Hematopoietic multipotent progenitor cell (in vitro differentiated cells): ENCODE data around the gene PPP1R1A. TPM values are rescaled to one million over a fixed set of nuclear protein-coding genes. Genes with fewer than 3 reads are reported as not detected.
A peak's percentile ranks its signal among the peaks of the same experiment; 100 is the strongest.

Experiments
- DNase-seq, 3 donors: peaks; one replicate each; pipeline ENCODE4 v3.0.0-alpha.2; 2011 to 2015; ENCODE audit warnings: low read depth in 2 of 3, low spot score in 2 of 3
- total RNA-seq: library from RNA; depleted of rRNA; stranded (reverse); fragments of >200 nt; gene quantifications from one replicate; pipeline ENCODE4 v1.2.3, GENCODE V29; 2012

The PPP1R1A gene, protein sequence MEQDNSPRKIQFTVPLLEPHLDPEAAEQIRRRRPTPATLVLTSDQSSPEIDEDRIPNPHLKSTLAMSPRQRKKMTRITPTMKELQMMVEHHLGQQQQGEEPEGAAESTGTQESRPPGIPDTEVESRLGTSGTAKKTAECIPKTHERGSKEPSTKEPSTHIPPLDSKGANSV
- total RNA-seq = not detected

DNA sequence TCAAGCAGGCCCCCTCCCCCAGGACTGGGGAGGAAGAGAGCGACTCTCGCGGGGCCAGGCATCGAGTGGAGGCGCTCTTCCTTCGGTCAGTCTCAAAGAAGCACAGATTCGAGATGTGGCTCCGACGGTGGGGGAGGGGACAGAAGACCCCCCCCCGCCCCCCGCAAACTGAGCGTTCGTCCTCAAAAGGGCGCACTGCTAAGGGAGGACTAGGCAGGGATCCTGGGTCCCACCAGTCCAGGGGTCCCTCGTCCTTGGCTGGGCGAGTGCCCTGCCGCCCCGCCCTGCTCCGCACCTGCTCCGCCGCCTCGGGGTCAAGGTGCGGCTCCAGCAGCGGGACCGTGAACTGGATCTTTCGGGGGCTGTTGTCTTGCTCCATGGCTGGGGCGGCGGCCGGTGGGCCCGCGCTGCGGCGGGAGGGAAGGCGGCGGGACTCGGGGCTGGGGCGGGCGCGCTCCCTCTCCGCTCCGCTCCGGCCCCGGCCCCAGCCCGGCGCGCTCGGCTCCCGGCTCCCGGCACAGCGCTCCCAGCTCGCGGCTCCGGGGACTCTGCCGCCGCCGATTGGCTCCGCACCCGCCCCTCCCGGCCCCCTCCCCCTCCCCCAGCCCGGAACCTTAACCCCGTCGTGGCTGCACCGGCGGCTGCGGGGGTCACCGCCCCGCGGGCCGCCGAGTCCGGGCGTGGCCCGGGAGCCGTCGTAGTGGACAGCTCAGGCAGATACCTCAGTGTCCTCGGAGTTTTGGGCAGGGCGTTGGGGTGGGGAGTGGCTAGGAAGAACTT lies at the start of gene PPP1R1A:
Gene PPP1R1A, minus strand, starts transcription at position 550 of the 780 bp plus-strand sequence. Its CDS starts 171 bp downstream, at position 379.
- no peak for DNase-seq

DNA sequence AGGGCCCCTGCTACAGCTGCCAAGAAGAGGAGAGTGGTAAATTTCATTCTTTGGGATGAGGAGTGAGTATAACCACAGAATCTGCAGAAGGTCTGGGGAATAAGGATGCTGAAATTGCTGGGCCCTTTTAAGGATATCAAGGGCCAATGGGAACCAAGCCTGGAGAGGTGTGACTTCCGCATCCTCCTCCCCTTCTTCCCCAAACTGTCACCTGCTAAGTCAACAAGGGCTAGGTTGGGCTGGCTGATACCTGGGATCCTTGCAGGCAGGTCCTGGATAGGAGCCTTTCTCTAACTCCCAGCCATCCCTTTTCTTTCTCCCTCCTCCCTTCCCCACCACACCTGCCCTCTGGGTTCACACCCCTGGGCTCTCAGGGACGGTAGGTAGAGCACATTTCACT lies 46.3 kb upstream of the PPP1R1A start, which contains the start of gene LACRT:
Gene LACRT, minus strand, starts transcription at position 101 of the 400 bp plus-strand sequence. Its CDS starts 54 bp downstream, at position 47.
- no peak for DNase-seq

DNA sequence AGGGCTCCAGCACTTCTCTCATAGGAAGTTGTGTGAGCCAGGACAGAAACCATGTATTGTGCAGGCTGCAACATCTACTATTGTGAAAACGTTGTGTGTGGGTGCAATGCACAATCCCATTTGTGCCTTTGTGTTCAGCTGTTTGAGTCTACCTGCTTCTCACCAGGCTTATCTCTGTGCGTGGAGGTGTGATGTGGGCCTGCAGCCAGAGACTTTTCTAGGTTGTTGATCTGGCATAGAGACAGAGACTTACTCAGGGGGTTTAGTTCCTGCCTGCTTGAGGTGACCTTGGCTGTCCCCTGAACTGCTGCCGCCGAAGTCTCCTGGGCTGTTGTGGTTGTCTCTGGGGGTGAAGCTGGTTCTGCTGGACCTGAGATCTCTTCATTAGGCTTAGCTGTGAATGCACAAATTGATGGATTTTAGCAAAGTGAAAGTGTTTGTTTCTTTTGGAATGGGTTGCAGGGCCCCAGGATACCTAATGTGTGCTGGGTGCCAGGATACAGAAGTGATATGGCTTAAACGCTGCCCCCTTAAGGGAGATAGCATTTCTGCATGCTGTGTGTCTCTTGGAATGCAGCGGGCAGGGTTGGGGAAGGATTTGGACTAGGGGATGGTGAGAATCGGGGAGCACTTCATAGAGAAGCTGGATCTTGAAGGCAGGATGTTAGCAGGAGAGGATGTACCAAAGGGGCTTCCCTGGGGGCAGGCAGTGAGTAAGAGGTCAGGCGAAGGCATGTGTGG lies 43.7 kb upstream of the PPP1R1A start:
- DNase-seq = peak in 1 of 3 donors; percentile 17

DNA sequence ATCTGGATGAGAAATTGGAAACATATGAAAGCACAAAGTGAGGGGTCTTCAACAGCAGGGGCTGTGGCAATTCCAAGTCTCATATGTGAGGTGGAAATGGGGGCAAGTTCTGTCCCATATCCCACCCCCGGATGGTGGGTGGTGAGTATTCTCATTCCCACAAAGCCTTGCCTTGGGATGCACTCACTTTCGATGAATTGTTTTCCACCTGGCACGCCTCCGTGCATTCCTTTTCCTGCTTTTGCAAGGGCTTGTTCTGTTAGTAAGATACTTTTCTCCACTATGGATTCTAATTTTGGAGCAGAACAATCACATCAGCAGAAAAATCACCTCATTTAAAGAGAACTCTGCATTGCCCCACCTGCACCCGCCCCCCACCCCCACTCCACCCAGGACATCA lies 43.1 kb upstream of the PPP1R1A start:
- no peak for DNase-seq

DNA sequence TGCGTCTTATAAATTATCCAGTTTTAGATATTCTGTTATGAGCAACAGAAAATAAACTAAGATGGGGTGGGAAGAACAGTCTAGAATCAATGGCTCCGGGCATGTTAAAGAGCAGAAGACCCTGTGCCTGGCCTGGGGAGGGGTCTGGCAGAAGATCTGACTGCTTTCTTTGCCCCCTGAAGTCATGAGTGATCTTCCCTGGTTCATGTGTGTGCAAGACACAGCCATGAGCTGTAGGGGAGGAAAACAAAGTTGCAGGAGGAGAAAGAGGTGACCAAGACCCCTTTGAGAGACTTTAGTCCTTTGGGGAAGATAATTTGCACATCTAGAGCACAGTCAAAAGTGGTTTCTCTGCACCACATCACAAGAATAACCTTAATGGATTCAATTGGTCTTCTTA lies 41.5 kb upstream of the PPP1R1A start:
- DNase-seq = no peak

DNA sequence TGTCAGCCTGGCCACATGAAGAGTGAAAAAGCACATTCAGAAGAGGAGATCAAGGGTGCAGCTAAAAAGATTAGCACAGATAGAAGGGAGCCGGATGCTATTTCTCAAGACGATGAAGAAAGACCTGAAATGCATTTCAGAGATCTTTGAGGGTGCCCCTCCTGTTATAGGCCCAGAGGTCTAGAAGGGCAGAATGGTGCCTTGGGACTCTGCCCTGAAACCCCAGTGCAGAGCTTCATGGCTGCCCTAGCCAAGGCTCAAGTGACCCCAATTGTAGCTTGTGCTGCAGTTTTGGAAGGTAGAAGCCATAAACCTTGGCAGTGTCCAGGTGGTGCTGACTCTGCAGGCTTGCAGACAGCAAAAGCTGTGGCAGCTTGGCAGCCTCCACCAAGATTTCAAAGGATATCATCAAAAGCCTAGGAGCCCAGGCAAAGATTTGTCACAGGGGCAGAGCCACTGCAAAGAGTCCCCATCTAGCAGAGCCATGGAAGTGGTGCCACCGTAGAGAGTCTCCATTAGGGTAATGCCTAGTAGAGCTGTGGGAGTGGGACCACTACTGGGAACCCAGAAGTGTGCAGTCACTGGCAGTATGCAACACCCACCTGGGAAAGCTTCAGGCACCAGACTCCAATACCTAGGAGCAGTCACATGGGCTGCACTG lies 39.9 kb upstream of the PPP1R1A start:
- DNase-seq = no peak

DNA sequence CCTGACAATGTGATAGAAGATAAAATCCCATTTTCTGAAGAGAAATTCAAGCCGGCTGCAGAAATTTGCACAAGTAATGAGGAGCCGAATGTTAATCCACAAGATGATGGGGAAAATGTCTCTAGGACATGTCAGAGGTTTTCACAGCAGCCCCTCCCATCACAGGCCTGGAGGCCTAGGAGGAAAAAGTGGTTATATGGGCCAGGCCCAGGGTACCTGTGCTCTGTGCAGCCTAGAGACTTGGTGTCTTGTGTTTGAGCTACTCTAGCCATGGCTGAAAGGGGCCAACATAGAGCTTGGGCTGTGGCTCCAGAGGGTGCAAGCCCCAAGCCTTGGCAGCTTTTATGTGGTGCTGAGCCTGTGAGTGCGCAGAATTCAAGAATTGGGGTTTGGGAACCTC lies 38.8 kb upstream of the PPP1R1A start:
- no peak for DNase-seq

DNA sequence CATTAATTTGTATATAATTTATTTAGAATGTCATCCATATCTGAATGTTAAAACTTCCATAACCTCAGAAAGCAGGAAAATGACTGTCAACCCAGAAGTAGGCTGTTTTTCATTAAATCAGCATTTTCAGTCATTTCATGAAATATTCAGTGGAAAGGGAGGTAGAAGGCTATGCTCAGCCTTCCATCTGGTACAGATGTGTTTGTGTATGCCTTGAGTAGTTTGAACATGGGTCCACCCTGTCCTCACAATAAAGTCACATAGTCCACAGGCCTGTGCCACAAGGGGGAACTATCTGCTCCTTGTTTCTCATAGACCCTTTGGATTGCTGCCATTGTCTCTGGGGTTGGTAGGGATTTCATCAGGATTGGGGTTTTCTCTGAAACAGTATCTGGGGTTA lies 37.1 kb upstream of the PPP1R1A start:
- DNase-seq = no peak

DNA sequence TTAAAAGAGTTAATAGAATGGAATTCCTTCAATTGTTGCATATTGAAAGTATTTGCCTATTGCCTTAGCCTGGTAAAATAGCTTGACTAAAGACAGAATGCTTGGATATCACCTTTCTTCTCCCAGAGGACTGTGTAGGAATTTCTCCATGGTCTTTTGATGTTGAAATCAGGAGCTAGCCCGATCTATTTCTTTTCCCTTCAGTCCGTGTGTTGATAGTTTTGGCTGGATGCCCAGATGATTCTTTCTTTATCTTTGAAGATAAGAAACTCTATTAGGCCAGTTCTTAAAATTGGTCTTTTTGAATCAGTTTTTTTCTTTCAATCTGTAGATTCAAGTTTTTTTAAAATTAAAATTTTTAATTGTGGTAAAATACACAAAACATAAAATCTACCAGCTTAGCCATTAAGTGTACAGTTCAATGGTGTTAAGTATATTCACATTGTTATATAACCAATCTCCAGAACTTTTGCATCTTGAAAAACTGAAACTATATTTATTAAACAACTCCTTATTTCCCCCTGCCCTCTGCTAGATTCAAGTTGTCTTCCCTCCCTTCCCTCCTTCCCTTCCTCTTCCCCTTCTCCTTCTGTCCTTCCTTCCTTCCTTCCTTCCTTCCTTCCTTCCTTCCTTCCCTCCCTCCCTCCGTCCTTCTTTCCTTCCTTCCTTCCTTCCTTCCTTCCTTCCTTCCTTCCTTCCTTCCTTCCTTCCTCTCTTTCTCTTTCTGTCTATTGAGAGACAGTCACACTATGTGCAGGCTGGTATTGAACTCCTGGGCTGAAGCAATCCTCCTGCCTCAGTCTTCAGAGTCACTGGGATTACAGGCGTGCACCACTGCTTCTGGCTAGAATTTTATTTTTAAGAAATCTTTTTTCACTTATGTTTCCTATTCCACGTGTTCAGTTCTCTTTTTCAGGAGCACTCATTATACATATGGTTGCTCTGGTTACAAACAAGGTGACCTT lies 36.1 kb upstream of the PPP1R1A start:
- DNase-seq = no peak

DNA sequence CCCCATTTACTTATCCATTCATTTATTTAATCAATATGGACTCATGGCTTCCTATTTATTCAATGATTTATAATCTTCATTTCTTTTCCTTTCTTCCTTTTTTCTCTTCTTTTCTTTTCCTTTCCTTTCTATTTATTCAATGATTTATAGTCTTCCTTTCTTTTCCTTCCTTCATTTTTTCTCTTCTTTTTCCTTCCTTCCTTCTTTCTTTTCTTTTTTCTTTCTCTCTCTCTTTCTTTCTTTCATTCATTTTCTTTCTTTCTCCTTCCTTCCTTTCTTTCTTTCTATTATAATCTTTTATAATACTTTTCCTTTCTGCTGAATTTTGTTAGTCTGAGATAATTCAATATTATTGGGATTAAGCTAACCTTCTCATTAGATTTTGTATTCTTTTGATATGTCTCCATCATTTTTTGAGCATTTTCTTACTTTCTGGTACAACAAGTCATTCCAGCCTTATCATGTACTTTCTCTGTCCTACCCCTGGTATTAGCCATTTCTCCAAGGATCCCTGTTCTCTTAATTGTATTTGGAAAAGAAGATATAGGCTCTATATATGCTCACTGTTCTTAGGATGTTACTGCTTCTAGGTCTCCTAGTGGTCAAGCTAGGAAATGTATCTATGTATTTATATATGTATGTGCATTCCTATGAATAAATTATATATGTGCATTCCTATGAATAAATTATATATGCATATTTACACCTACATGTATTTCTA lies 34.2 kb upstream of the PPP1R1A start:
- peak in 1 of 3 donors; percentile 36 for DNase-seq

DNA sequence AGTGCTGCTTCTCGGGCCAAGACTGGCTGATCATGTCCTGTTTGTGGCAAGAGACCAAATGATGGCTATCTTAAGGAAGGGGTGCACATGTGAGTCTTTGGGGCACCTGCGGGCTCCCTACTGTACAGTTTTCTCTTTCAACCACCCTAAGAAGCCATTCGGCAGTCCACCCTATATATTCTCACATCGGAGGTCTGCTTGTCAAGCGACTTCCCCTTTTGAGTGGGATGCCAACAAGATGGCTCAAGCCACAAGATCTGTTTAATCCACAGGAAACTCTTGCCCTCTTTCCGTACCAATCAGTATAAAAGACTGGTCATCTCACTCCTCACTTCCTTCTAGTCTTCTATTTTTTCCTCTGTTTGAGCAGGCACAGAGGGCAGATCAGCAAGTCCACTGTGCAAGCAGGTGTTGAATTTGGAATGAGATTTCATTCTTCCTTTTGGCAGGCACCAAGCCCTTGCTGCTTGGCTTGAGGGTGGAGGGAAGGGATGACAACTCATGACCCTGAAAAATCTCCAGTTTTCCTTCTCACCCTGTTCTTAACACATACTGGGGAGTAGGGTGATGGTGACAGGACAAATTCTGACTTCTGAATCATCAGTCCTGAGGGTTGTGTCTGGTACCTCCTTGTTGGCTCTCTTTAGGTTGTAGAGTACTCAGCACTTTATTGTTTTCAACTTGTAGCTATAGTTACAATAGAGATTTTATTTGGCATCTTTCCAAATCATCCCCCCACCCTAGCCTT lies 28.6 kb upstream of the PPP1R1A start:
- peak in 2 of 3 donors; percentile 39 to 92 for DNase-seq

DNA sequence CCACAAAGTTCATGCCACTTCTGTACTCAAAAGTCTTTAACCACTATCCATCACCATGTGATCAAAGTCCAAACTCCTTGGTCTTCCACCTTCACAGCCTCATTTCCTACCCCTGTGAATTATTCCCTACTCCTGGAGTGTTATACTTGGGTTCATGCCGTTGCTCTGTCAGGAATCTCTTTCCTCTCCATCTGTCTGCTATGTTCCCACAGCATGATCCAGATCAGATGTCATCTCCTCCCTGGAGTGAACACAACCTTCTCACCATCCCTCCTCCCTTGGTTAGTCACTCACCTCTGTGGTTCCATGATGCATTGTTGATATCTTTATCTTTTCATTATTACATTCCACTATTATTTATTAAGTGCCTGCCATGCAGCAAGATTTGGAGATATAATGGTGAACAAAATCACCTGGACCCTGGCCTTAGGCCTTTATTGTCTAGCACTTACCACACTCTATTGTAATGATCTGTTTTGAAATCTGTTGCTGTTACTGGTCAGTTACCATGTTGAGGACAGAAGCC lies 23.8 kb upstream of the PPP1R1A start:
- DNase-seq = no peak

DNA sequence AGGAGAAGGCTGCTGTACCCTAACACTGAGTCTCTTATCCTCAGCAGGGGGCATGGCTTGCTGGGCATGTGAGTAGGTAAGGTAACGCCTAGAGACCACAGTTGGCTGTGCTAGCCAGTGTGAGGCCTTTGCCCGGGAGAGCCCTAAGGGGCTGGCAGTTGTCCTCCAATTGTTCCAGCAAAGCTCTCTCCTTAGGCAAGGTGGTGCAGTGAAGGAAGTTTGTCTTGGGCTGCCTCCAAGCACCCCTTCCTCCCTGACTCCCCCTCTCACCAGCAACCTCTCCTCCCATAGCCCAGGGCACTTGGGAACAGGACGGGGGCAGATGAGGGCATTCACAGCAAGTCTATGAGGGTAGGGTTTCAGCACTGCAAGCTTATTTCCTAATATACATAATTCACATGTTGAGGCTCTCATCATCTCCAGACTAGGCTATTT lies 23.3 kb upstream of the PPP1R1A start:
- DNase-seq = no peak

DNA sequence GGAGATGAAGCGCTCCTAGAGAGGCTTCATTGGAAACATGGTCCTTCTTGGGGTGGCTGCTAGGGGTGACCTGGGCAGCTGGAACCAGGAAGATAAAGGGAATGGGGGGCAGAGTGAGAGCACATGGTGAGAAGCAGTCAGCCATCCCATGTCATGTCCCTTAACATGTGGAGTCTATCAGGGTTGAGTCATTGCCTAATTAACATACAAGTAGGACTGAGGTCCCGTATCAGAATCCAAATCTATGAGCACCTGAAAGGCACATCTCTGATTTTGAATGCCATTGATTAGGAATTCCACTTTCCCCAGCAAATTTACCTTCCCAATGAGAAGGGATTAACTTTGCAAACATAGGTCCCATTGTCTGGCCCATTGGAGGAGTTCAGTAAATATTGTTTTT lies 20.3 kb upstream of the PPP1R1A start:
- no peak for DNase-seq

DNA sequence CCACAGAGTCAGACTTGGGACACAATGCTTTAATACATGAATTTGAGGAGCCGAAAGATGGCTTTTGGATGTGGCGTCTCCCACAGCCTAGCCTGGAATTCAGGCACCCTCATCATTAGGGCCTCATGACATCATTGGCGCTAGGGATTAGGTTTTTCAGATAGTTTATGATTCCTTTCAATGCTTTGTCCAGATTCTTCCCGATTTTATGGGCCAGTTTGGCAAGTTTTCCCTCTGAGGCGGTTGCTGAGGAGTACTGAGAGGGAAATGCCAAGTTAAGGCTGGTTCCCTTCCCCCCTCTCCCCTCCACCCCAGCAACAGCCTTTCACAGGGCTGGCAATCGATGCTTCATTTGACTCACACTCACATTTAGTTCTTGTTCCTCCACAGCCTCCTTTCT lies 19.7 kb upstream of the PPP1R1A start:
- DNase-seq = no peak

DNA sequence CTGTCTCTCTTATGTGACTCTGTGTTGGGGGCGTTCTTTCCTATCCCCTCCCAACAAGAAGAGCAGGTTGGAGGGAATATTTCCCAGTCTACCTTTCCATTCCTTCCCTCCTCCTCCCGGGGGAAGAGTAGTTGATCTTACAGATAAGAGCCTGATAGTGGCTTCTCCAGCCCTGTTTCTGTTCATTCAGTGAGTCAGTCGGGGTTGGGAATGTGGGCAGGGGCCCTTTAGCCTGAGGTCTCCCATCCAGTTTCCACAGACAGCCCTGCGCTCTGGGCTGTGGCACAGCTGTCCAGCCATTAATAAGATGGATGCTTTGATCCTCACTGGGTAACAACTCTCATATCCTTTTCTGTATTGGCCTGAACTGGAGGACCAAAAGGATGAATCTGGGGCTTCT lies 18.1 kb upstream of the PPP1R1A start:
- DNase-seq = no peak

DNA sequence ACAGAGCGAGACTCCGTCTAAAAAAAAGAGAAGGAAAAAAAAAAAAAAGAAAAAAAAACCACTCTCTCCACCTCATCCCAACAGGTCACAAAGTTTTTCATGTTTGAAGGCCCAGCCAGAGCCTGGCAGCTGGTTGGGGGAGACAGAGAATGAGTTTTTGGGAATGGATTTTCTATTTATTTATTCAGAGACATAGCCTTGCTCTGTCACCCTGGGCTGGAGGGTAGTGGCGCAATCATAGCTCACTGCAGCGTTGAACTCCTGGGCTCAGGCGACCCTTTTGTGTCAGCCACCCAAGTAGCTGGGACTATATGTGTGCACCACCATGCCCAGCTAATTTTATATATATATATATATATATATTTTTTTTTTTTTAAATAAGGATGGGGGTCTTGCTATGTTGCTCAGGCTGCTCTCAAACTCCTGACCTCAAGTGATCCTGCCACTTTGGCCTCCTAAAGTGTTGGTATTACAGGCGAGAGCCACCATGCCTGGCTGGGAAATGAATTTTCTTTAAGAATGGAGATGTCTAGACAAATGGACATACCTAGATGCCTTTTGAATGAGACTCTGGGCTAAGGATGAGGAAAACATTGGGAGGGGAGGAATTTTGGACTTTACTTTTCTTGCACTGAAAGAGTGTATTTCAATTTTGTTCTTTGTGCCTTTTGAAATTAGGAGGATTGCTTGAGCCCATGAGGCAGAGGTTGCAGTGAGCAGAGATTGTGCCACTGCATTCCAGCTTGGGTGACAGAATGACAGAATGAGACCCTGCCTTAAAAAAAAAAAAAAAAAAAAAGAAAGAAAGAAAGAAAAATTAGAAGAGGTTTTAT lies 16.9 kb upstream of the PPP1R1A start:
- no peak for DNase-seq
